ENCODE measurements around the gene SLCO3A1.

SLCO3A1 gene

GRCh38 chr15:92076541-92076940, 223.0 kb downstream of the SLCO3A1 start:
- no peak for DNase-seq

GRCh38 chr15:92077353-92078085, 224.0 kb downstream of the SLCO3A1 start:
- DNase-seq, result peak; percentile 55 to 63

- no peak for DNase-seq
Measured at GRCh38 chr15:92078270-92078669, 224.8 kb downstream of the SLCO3A1 start.

GRCh38 chr15:92079047-92079446, 225.5 kb downstream of the SLCO3A1 start:
- no peak for DNase-seq

GRCh38 chr15:92079647-92080255, 226.2 kb downstream of the SLCO3A1 start:
- no peak for DNase-seq

- peak; percentile 35 to 48 for DNase-seq
Measured at GRCh38 chr15:92082006-92082843, 228.7 kb downstream of the SLCO3A1 start.

- DNase-seq, result no peak
Measured at GRCh38 chr15:92083190-92083589, 229.7 kb downstream of the SLCO3A1 start.

- DNase-seq, result no peak
Measured at GRCh38 chr15:92087211-92087610, 233.7 kb downstream of the SLCO3A1 start.

GRCh38 chr15:92091155-92091734, 237.7 kb downstream of the SLCO3A1 start:
- DNase-seq, result no peak

- DNase-seq, result no peak
Measured at GRCh38 chr15:92092289-92093105, 239.0 kb downstream of the SLCO3A1 start.

GRCh38 chr15:92095693-92096092, 242.2 kb downstream of the SLCO3A1 start:
- DNase-seq, result no peak

GRCh38 chr15:92097474-92098178, 244.1 kb downstream of the SLCO3A1 start:
- DNase-seq, result peak; percentile 21 to 31

- DNase-seq, result no peak
Measured at GRCh38 chr15:92098869-92099268, 245.4 kb downstream of the SLCO3A1 start.

GRCh38 chr15:92100301-92100700, 246.8 kb downstream of the SLCO3A1 start:
- no peak for DNase-seq

GRCh38 chr15:92100751-92101150, 247.2 kb downstream of the SLCO3A1 start:
- no peak for DNase-seq

GRCh38 chr15:92101708-92102394, 248.3 kb downstream of the SLCO3A1 start:
- DNase-seq, result no peak

GRCh38 chr15:92102395-92102755, 248.9 kb downstream of the SLCO3A1 start:
- no peak for DNase-seq

- no peak for DNase-seq
Measured at GRCh38 chr15:92104072-92104471, 250.6 kb downstream of the SLCO3A1 start.

- DNase-seq, result no peak
Measured at GRCh38 chr15:92105611-92106010, 252.1 kb downstream of the SLCO3A1 start.

- no peak for DNase-seq
Measured at GRCh38 chr15:92107510-92107909, 254.0 kb downstream of the SLCO3A1 start.

GRCh38 chr15:92109191-92109873, 255.8 kb downstream of the SLCO3A1 start:
- DNase-seq, result no peak

Measured in stimulated activated CD4-positive, alpha-beta T cell treated with anti-CD3 and anti-CD28 coated beads, Interleukin-4, amount 100 ng/mL, for 4 hours (primary cell).